ENCODE data around the gene DOCK11. TPM values are rescaled to one million over a fixed set of nuclear protein-coding genes. Genes with fewer than 3 reads are reported as not detected.

The DOCK11 gene
- polyA plus RNA-seq, 1 of the 3 experiments (the other 2 are of a cell fraction), result 34.8 TPM

- Histone ChIP-seq H3K4me1 (ENCODE audit: control insufficient read depth in 1 of 2, insufficient read depth in 2 of 2, low read depth in 1 of 2, low read length in 1 of 2) (no peaks in the 10 kb centered on the region), H4K20me1 (ENCODE audit: insufficient read depth) (no peaks in the 10 kb centered on the region), H3K4me2 (no peak overlapping the region), H3K4me3 (ENCODE audit: low read depth in 2 of 2, low read length in 1 of 2) (no peak overlapping the region), H3K79me2 (ENCODE audit: insufficient read depth) (no peaks in the 10 kb centered on the region), H3K27me3 (ENCODE audit: insufficient read depth) (peaks cover 4% of the 10 kb centered on the region), H3K36me3 (replicated peaks in 1 of 2; ENCODE audit: control insufficient read depth in 1 of 2, insufficient read depth in 2 of 2, low read length in 1 of 2) (peaks cover 0 to 32% of the 10 kb centered on the region in 2 experiments), H3K9ac (no peak overlapping the region), H3F3A (replicated peaks; ENCODE audit: insufficient read depth) (no peaks in the 10 kb centered on the region), H2AFZ (ENCODE audit: low read depth) (no peak overlapping the region), H3K27ac (ENCODE audit: low read depth in 2 of 2, low read length in 1 of 2) (no peak overlapping the region), H3K9me3 (no peaks in the 10 kb centered on the region), H3K9me2 (no peaks in the 10 kb centered on the region)
- POLR2A ChIA-PET, result no interaction called here
- 50% methylated on average over 7 of the region's 7 CpGs for WGBS (ENCODE audit: low lambda C conversion rate)
- TF ChIP-seq FOXJ3 (CRISPR knock-in tag; IDR thresholded peaks at IDR 0.05), result no peak
- no peak for TF ChIP-seq RFX5 (IDR thresholded peaks at IDR 0.05; ENCODE audit: low read length)
- TF ChIP-seq CTCF (IDR thresholded peaks at IDR 0.05), result no peak
- no peak for TF ChIP-seq FOXM1 (IDR thresholded peaks at IDR 0.05; ENCODE audit: low read depth)
- TF ChIP-seq POLR2AphosphoS5 (IDR thresholded peaks at IDR 0.05; ENCODE audit: low read depth, low read length), result no peak
- TF ChIP-seq EP300 (IDR thresholded peaks at IDR 0.05; ENCODE audit: borderline replicate concordance in 1 of 2, low read depth in 1 of 2, low read length in 1 of 2), result no peak
- TF ChIP-seq RAD21 (IDR thresholded peaks at IDR 0.05; ENCODE audit: low read length), result no peak
- no peak for TF ChIP-seq JUND (IDR thresholded peaks at IDR 0.05)
- no peak for TF ChIP-seq MEF2A (IDR thresholded peaks at IDR 0.05; ENCODE audit: borderline replicate concordance, low read depth)
- TF ChIP-seq RCOR1 (IDR thresholded peaks at IDR 0.05; ENCODE audit: low read length), result no peak
- no peak for TF ChIP-seq TEAD4 (IDR thresholded peaks at IDR 0.05; ENCODE audit: borderline replicate concordance, insufficient read depth)
- TF ChIP-seq SMC3 (IDR thresholded peaks at IDR 0.05; ENCODE audit: low read depth, low read length), result no peak
- no peak for DNase-seq
- CTCF ChIA-PET, result no interaction called here
Measured at GRCh38 chrX:118595501-118596042, 100.0 kb downstream of the DOCK11 start.

DNA sequence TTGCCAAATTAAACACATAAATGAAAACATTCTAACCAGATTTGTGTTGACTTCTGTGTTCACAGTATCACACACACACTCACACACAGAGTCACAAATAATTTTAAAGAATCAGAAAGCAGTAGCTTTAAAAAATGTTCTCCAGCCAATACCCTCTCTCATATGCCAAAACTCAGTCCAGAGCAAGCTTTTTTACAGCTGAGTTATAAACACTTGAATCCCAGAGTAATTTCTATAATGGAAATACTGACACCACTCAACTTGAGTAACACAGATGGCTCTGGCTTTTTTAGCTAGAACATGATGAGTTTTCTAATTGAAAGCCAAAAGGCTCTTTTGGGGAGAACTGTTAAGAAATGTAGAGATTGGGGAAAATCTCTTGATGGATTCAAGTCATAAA lies 100.8 kb downstream of the DOCK11 start:
- H2AFZ ChIP-seq (ENCODE audit: low read depth), result no peak overlapping the region
- no peaks in the 10 kb centered on the region for H3K4me1 ChIP-seq (ENCODE audit: control insufficient read depth in 1 of 2, insufficient read depth in 2 of 2, low read depth in 1 of 2, low read length in 1 of 2)
- H3K36me3 ChIP-seq (replicated peaks in 1 of 2; ENCODE audit: control insufficient read depth in 1 of 2, insufficient read depth in 2 of 2, low read length in 1 of 2), result peaks cover 0 to 26% of the 10 kb centered on the region in 2 experiments
- H3K27ac ChIP-seq (ENCODE audit: low read depth in 2 of 2, low read length in 1 of 2), result no peak overlapping the region
- H3K9ac ChIP-seq, result no peak overlapping the region
- H3F3A ChIP-seq (replicated peaks; ENCODE audit: insufficient read depth), result no peaks in the 10 kb centered on the region
- DNase-seq, result no peak
- no peaks in the 10 kb centered on the region for H3K9me2 ChIP-seq
- H4K20me1 ChIP-seq (ENCODE audit: insufficient read depth), result no peaks in the 10 kb centered on the region
- H3K9me3 ChIP-seq, result no peaks in the 10 kb centered on the region
- POLR2A ChIA-PET, result no interaction called here
- no peak overlapping the region for H3K4me2 ChIP-seq
- H3K4me3 ChIP-seq (ENCODE audit: low read depth in 2 of 2, low read length in 1 of 2), result no peak overlapping the region
- H3K79me2 ChIP-seq (ENCODE audit: insufficient read depth), result no peaks in the 10 kb centered on the region
- TF ChIP-seq NRF1 (IDR thresholded peaks at IDR 0.05; ENCODE audit: low read depth, low read length), result no peak
- TF ChIP-seq RFX5 (IDR thresholded peaks at IDR 0.05; ENCODE audit: low read length), result no peak
- TF ChIP-seq, protein P1, sequence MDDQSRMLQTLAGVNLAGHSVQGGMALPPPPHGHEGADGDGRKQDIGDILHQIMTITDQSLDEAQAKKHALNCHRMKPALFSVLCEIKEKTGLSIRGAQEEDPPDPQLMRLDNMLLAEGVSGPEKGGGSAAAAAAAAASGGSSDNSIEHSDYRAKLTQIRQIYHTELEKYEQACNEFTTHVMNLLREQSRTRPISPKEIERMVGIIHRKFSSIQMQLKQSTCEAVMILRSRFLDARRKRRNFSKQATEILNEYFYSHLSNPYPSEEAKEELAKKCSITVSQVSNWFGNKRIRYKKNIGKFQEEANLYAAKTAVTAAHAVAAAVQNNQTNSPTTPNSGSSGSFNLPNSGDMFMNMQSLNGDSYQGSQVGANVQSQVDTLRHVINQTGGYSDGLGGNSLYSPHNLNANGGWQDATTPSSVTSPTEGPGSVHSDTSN (IDR thresholded peaks at IDR 0.05), result no peak
- TF ChIP-seq CTCF (IDR thresholded peaks at IDR 0.05), result no peak
- TF ChIP-seq USF2 (IDR thresholded peaks at IDR 0.05; ENCODE audit: borderline replicate concordance, low read depth, low read length), result no peak
- no peak for TF ChIP-seq RXRA (IDR thresholded peaks at IDR 0.05; ENCODE audit: borderline replicate concordance, low read depth)
- TF ChIP-seq RAD21 (IDR thresholded peaks at IDR 0.05; ENCODE audit: low read length), result no peak
- no peak for TF ChIP-seq NFIC (IDR thresholded peaks at IDR 0.05; ENCODE audit: borderline replicate concordance)
- peaks cover 4% of the 10 kb centered on the region for H3K27me3 ChIP-seq (ENCODE audit: insufficient read depth)
- CTCF ChIA-PET, result no interaction called here
